ENCODE data around the gene TBC1D17.

- TF ChIP-seq, protein P1, sequence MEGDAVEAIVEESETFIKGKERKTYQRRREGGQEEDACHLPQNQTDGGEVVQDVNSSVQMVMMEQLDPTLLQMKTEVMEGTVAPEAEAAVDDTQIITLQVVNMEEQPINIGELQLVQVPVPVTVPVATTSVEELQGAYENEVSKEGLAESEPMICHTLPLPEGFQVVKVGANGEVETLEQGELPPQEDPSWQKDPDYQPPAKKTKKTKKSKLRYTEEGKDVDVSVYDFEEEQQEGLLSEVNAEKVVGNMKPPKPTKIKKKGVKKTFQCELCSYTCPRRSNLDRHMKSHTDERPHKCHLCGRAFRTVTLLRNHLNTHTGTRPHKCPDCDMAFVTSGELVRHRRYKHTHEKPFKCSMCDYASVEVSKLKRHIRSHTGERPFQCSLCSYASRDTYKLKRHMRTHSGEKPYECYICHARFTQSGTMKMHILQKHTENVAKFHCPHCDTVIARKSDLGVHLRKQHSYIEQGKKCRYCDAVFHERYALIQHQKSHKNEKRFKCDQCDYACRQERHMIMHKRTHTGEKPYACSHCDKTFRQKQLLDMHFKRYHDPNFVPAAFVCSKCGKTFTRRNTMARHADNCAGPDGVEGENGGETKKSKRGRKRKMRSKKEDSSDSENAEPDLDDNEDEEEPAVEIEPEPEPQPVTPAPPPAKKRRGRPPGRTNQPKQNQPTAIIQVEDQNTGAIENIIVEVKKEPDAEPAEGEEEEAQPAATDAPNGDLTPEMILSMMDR (IDR thresholded peaks at IDR 0.05): no peak
- no peak for TF ChIP-seq POLR2A (IDR thresholded peaks at IDR 0.05)
Observed at GRCh38 chr19:49936549-49936948, 59.0 kb downstream of the TBC1D17 start.
